ENCODE data around the gene MALT1. TPM values are rescaled to one million over a fixed set of nuclear protein-coding genes. Genes with fewer than 3 reads are reported as not detected.

The MALT1 gene
- total RNA-seq, 1 donor from 2014 or later = 22.2 TPM

DNA sequence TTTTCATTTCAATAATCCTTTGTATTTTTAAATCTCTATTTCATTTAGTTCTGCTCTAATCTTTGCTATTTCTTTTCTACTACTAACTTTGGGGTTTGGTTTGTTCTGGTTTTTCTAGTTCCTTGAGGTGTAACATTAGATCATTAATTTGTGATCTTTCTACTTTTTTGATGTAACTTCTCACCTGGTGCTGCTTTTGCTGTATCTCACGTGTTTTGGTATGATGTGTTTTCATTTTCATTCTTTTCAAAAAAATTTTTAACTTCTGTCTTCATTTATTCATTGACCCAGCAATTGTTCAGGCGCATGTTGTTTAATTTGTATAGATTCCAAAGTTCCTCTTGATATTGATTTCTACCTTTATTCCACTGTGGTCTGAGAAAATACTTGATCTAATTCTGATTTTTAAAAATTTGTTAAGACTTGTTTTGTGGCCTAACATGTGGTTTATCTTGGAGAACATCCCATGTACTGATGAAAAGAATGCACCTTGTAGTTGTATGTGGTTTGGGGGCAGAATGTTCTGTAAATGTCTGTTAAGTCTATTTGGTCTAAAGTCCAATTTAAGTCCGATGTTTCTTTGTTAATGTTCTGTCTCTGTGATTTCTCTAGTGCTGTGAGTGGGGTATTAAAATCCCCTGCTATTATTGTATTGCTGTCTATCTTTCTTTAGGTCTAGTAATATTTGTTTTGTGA lies 17.3 kb upstream of the MALT1 start:
- no peak for DNase-seq

DNA sequence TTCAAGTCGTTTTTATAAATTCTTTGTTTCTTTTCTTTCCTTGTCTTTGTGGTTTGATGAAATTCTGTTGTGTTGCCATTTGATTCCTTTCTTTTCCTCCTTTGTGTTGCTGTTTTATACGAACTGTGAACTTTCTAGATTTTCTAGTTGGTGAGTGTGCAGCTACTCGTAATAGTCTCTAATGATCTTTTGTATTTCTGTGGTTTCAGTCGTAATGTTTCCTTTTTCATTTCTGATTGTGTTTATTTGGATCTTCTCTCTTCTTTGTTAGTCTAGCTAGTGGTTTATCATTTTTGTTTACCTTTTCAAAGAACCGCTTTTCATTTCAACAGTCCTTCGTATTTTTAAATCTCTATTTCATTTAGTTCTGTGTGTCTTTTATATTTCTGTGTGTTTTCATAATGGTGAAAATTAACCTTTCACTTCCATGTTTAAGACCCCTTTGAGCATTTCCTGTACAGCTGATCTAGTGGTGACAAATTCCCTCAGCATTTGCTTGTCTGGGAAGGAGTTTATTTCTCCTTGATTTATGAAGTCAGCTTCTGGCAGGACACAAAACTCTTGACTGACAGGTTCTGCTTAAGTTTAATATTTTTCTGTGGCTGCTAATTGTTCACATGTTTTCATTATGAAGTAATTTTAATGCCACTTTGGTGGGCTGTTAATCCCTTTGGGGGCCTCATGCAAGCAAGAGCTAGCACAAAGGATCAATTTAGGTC lies 16.2 kb upstream of the MALT1 start:
- DNase-seq = no peak

DNA sequence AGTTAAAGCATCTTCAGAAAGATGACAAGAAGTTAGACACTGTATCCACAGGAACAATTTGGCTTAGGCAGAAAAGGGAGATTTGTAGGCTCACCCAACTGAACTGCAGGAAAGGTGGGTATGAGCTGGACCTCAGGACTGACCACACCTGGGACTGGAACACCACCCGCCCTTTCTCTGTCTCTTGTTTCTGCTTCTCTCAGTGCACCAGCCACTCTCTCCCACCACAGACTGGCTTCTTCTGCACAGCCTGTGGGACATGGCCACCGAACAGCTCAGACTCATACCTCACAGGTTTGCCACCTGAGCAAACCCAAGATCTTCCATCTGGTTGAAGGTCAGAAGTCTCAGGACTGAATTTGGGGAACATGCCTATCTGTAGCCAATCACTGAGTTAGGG lies 14.2 kb upstream of the MALT1 start:
- DNase-seq = no peak

DNA sequence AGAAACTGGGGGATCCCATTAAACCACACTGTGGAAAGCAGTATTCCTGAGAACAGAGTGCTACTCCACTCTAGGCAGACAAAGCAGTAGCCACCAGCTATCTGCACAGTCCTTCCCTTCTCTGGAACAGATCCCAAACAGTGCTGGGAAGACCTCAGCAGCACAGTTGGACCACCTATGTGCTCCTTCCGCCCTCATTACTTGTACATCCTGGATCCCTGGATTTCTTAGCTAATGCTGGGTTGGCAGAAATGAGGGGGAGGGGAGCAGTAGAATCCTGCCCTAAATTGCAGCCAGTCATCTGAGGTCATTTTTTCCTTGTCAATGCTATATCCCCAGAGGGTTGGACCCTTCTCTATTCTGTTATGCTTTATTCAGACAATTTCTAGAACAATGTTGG lies 13.8 kb upstream of the MALT1 start:
- no peak for DNase-seq

DNA sequence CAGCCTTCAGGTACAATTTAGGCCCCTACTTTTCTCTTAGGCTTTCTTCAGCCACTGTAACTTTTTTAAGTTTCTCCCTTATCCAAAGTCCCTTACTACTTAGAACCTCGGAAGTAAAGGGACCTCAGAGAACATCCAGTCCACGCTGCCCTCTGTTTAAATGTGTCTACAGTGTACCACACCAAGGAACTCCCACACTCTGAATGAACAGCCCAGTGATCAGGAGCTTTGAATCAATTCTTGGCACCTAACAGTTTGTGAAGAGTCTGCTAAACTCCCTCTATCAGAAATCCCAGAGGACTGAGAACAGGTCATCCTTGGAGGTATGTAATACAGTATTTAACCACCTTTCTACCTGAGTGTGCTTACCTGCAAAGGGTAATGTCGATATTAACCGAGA lies 11.6 kb upstream of the MALT1 start:
- no peak for DNase-seq

DNA sequence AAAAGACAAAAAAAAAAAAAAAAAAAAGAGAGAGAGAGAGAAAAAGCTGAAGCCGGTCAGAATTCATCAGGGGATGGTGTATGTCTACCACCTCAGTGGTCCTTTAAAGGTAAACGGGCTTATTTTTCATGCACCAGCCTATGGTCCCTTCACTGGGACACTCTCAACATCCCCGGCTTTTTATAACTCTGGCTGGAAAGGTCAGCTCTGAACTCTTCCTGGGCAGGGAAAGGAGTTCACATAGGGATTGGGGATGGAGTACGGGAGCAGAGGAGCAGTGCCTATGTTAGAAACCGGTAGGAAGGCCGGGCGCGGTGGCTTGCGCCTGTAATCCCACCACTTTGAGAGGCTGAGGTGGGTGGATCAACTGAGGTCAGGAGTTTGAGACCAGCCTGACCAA lies 10.3 kb upstream of the MALT1 start:
- DNase-seq = no peak

DNA sequence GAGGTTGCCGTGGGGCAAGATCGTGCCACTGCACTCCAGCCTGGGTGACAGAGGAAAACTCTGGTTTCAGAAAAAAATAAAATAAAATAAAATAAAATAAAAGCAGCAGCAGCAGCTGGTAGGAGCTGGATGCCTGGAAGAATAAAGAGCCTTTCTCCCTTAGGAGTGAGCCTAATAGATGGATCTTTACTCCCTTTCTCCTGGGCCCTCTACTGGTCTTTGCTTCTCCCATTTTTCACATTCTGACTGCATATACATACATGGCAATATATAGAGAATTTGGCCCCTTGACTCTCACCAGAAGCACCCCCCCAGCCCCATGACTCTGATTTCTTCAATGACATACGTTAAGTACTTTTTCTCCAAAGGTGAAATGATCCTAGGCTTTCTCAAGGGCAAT lies 9.8 kb upstream of the MALT1 start:
- no peak for DNase-seq

DNA sequence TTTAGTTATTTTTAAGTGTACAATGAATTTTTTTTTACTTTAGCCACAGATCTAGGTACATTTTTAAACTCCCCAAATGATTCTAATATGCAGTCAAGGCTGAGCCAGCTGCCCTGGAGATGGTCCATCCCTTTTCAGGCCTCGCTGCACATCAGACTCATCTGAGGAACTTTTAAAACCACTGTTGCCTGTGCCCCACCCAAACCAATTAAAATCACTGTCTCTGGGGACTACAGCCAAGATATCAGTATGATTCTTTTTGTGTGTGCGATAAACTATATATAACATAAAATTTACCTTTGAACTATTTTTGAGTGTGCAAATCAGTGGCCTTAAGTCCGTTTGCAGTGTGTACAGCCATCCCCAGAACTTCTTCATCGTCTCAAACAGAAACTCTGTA lies 9.1 kb upstream of the MALT1 start:
- DNase-seq = no peak

DNA sequence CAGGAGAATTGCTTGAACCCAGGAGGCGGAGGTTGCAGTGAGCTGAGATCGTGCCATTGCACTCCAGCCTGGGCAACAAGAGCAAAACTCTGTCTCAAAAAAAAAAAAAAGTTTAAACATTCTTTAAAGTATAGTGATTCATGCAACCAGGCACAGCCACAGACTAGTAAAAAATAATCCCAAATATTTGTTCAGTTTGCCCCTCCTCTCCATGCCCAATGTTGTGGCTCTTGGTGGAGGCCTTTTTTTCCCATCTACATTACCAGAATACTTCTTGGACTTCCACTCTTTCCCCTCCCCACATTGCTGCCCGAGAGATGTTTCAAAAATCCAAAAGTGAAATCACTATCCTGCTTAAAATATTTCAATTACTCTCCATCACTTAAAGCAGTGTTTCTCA lies 5.1 kb upstream of the MALT1 start:
- no peak for DNase-seq

DNA sequence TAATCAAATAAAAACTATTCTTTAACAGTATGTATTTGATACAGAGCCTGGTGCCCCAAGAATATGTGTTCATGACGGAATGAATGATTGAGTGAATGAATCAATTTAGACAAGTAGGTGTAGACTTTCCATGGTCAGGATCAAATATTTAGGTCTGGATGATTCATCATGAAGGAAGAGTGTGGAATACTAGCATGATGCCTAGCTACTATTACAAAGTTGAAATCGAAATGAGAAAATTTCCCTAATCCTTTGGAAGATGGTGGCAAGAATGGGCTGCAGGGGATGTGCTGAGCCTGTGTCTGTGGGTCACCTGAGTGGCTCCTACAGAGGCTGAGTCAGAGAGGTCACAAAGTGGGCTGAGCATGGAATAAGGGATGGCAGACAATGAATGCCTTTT lies 3.1 kb upstream of the MALT1 start:
- DNase-seq = no peak

DNA sequence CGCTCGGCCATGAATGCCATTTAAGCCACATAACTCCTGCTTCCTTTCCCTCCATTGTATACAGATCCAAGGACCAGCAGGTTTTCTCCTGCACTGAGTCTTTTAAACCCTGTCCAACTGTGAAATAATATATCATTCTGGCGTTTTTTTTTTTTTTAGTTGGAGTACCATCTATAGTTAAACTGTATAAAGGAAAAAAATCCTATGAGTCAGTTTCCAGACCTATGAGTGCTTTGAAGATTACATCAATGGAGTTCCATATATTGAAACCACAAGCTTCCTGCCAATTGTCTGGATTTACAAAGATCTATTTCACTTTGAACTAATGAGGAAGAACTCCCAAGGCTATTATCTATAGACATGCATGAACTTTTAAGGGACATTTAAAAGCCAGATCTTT lies 2.4 kb upstream of the MALT1 start:
- no peak for DNase-seq

DNA sequence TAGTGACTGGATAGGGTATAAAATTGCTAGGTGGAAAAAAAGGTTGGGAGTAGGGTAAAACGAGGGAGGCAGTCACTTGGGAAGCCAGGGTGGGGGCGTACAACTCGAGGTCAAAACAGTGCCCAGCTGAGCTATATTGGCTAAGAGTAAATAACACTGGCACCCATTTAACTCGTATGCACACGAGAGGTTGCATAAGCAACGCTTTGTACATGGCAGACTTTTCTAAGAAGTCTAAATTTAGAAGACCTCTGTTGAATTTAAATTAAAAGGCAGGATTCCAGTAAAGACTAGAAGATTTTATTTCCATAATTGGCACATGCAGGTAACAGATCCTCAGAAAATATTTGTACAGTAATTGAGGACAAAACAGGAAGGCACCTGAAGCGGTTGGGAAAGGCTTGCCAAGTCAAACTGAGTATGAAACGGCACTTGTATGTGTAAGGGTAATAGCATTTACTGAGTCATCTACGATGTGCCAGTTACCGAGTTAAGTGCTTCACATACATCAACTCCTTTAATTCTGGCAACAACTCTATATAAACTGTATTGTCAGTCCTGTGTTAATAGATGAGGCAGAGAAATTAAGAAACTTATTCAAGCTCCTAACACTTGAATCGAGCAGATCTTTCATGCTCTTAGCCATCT lies 1.4 kb upstream of the MALT1 start:
- peak; percentile 52 for DNase-seq

DNA sequence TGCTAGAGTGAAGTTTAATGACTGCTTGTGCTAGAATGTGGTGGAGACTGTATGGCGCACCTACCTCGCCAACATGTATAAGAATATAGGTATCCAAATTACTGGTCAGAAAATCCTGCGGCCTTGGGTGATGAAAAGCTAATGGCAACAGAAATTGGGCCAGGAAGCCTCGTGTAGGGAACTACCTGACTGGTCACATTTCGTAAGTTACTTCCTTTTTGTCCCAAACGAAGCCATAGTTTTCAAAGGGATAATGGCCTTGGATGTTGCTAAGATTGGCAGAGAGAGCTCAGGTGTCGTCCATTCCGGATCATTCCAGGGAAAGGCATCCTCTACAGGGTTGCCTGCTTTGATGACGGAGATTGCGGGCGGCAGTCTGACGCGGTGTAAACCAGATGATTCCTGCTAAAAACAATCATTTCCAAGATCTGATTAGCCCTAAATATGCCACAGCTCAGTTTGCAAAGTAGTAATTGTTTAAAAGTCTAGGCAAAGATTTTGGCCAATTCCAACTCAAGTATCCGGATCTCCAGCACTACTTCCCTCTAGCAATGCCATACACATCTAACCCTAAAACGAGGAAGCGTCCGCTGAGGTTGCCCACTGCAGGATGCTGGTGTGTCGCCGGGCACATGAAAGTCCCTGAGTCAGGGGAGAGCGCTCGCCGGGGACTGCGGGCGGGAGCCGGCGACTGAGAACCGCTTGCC lies 708 bp upstream of the MALT1 start:
- DNase-seq = no peak

DNA sequence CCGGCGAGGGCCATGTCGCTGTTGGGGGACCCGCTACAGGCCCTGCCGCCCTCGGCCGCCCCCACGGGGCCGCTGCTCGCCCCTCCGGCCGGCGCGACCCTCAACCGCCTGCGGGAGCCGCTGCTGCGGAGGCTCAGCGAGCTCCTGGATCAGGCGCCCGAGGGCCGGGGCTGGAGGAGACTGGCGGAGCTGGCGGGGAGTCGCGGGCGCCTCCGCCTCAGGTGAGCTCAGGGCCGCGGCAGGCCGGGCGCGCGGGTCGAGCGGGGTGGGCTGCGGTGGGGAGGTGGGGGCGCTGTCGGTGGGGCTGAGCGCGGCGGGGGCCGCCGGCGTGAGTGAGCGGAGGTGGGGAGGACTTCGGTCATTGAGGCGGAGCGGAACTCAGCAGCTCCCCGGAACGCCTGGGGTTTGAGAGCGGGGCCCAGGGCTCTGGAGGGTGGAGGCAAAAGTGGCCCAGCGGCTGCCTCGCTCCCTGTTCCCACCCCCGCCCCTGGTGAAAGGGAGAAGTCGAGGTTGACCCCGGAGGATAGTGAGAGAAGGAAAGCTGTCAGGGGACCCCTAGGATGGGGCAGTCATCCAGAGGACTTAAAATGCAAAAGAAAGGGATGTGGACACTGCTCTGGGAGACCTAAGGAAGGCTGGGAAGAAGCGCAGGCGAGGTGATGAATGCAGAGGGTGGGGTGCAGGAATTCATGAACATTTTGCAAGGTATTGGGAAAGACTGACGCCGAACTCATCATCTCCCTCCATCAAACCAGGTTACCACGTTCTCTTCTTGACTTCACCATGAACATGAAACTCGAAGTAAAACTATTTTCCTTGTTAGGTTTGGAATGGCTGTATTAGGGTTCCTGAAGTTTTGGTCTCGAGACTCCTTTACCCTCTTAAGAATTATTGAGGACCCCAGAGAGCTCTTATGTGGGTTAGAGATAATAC lies 633 bp downstream of the MALT1 start:
- peak; percentile 63 for DNase-seq

DNA sequence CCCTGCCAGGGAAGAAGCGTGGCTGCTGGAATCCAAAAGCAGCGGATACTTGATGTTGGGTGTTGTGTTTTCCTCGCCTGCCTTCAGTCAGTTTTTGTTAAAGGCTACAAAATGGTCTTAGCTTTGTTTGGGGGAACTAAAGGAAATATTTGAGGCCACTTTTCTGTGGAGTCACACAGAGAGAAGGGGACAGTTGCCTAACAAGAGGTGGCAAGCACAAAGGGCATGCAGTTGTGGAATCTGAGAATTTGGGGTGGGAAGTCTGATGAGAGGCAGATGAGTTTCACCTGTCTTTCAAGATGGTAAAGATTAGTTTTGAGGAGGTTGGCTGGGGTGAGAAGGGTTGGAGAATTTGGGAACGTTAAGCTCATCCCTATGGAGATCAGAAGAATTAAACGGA lies 2.9 kb downstream of the MALT1 start:
- DNase-seq = no peak

DNA sequence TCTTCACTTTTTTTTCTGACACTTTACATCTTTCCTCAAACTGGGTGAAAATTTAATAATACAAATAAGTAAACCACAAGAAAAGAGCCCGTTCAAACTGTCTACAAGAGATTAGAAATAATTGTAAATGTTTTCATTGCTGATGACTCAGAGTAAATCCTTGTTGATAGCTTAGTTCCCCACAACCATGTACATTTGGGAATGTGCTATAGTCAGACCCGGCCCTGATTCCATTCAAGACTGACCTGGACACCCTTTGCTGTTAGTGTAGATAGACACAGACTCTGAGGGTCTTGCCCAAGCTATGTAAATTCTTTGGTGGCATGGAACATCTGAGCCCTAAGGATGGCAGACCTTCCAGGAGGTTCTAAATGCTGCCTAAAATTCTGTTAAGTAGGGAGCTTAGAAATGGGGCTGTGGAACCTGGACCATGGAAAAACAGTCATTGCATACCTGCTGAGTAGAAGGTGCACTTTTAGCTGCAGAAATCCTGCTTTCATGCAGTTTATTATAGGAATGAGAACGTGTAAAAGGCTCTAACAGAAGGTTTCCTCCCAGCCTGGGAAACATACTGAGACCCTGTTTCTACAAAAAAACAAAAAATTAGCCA lies 3.7 kb downstream of the MALT1 start:
- DNase-seq = no peak

DNA sequence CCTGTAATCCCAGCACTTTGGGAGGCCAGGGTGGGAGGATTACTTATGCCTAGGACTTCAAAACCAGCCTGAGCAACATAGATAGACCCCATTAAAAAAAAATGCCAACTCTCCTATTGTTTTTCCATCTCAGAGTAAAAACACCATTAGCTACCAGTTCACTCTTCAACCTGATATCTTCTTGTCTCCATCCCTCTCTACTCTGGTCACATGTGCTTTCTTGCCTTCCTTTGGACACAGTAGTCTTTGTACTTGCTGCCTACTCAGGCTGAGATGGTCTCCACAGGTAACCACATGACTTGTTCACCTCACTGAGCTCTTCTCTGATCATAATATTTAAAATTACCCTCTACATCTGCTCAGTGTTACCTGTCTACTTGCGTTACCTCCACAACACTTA lies 5.0 kb downstream of the MALT1 start:
- DNase-seq = no peak

DNA sequence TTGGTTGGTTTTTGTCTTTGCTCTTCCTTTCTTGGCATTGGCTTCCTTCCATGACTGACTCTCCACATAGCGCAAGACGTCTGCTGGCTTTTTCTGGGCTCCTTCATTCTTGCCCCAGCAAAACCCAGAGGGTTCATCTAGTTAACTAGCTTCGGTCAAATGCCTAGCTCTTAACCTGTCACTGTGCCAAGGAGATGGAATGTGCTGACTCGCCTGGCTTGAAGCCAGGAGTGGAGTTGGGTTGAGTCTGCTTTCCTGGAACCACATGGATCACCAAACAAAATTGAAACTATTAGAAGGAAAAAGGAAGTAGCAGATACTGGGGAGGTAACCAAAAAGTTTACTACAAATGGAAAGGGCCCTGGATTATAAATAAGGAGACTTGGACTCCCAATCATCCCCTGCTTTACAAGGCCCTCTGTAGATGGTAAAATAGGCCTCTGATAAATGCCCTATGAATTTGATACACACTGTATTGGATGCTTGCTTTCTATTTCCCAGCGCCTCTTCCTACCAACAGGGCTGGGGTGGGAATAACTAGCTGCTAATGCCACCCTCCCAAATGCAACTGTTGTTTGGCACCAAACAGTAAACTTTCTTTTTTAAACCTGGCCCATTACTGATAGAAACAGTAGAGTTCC lies 11.3 kb downstream of the MALT1 start:
- peak; percentile 70 for DNase-seq

DNA sequence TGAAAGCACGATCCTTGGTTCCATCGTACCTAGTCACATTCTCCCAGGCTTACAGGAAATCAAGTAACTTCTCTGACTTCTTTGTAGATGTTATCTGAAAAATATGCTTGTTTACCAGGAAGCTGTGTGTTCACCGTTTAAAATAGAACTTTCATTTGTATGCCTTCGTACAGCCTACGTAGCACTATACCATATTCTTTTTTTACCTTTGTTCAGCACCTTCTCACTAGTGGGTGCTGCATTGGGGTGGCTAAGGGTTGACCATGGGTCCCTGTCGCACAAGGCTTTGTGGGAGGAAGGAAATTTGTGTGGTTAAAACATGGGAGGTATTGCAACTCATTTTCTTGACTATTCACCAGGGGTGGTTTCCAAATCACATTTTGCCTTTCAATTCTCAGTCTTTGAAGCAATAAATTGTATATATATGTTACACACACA lies 16.6 kb downstream of the MALT1 start:
- no peak for DNase-seq

DNA sequence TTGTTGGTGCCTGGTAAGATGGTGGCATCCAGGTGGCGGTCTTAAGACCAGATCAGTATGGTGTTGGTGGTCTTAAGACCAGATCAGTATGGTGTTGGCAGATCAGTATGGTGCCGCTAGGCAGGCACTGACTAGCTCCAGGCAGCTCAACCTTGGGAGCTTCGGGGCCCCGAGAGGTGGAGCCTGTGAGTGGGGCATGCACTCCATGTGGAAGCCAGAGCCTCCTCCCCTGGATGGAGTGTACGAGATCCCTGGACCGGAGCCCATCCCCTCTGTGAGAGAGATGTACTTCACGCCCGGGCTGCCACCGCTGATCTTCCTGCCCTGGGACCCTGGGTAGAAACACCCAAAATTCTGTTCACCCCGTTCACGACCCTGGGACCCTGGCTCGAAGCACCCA lies 19.0 kb downstream of the MALT1 start:
- DNase-seq = no peak

DNA sequence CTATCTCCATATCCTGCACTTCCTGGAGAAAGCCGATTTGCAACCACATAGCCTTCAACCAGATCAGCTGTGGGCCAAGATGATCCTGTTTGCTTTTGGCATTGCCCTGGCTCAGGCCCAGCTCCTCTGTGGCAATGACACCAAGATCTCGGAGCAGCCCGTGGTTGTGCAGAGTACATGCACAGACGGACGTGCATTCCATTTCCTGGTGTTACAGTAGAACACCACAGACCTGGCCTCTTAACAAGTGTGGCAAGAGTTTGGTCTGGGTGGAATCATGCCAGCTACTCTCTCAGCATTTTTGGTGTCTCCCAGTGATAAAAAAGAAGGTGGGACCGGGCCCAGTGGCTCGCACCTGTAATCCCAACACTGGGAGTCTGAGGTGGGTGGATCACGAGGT lies 20.0 kb downstream of the MALT1 start:
- no peak for DNase-seq

Measured in tongue (tissue), 2 donors.